ENCODE results near the gene KCNT1.

KCNT1 gene

DNA sequence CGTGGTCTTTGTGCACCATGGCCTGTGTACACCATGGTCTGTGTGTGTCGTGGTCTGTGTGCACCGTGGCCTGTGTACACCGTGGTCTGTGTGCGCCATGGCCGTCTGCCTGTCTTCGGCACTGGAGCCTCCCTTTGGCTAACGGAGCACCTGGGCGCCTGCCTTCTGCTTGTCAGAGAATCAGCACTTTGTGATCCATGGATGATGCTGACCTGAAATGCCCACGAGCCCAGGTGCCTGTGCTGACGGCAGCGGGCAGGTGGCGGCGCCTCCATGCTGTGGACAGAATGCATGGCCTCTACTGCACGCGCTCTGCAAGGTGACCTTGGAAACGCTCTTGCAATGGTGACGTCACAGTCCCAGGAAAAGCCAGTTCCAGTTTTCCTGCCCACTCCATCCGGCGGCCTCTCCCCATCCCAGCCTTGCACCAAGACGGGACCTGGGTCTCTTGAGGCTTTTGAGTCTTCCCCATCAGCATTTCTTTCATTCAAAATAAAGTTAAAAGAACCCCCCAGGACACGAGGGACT lies 24.3 kb upstream of the KCNT1 start:
- Histone ChIP-seq H3K4me1 (ENCODE audit: control insufficient read depth, insufficient read depth, low read length) (no peaks in the 10 kb centered on the region), H3K4me3 (ENCODE audit: low read length) (no peak overlapping the region), H3K9me3 (ENCODE audit: control insufficient read depth, low read length) (no peaks in the 10 kb centered on the region), H3K9ac (ENCODE audit: low read length) (no peak overlapping the region), H3K27me3 (ENCODE audit: control insufficient read depth, insufficient read depth, low read length) (no peaks in the 10 kb centered on the region), H3K36me3 (ENCODE audit: control insufficient read depth, insufficient read depth, low read length) (no peaks in the 10 kb centered on the region)

DNA sequence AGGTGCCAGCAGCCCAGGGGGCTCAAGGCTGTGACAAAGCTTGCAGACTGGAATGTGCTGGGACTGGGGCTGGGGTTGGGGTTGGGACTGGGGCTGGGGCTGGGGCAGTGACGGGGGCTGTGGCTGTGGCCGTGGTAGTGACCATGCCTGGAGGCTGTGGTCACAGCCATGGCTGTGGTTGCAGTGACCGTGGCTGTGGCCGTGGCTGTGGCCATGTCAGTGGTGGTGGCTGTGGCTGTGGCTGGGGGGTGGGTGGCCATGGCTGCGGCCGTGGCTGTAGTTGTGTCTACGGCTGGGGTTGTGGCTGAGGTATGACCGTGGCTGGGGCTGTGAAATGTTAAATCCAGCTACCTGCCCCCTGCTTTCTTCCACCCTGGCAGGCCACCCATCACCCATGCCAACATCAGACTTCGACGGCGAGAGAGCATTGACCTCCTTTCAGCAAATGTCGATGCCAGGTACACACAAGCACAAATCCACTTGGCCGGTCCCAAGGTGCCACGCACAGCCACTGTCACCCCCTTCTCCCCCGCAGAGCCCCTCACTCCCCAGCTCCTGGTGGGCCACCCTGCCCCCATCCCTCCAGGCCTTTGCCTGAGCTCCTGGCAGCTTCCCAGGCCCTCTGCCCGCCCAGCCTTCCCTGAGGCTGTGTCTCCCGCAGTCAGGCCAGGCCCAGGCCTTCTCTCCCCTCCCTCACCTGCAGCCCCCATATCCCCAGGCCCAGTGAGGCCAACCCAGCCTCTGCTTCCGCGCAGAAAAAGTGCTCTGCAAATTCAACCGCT lies 23.6 kb upstream of the KCNT1 start:
- Histone ChIP-seq H3K27me3 (ENCODE audit: control insufficient read depth, insufficient read depth, low read length) (no peaks in the 10 kb centered on the region), H3K4me1 (ENCODE audit: control insufficient read depth, insufficient read depth, low read length) (no peaks in the 10 kb centered on the region), H3K4me3 (ENCODE audit: low read length) (no peak overlapping the region), H3K36me3 (ENCODE audit: control insufficient read depth, insufficient read depth, low read length) (no peaks in the 10 kb centered on the region), H3K9ac (ENCODE audit: low read length) (no peak overlapping the region), H3K9me3 (ENCODE audit: control insufficient read depth, low read length) (no peaks in the 10 kb centered on the region)

DNA sequence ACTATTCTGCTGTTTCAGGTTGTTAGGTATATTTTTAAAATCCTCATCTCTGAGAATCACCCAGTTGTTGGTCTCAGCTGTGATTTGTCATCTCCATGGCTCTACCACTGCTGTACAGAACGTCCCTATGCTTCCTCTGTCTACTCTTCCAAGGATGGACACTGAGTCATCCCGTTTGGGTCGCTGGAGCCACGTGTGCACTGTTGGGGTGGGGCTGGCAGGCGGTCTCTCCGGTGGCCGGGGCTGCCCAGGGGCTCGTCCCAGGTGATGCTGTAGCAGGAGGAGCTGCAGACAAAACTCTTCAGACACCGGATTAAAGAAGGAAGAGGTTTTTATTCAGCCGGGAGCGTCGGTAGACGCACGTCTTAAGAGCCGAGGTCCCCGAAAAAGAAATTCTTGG lies 21.9 kb upstream of the KCNT1 start:
- H3K27me3 ChIP-seq (ENCODE audit: control insufficient read depth, insufficient read depth, low read length) = no peaks in the 10 kb centered on the region
- H3K4me1 ChIP-seq (ENCODE audit: control insufficient read depth, insufficient read depth, low read length) = no peaks in the 10 kb centered on the region
- no peaks in the 10 kb centered on the region for H3K9me3 ChIP-seq (ENCODE audit: control insufficient read depth, low read length)
- no peak overlapping the region for H3K9ac ChIP-seq (ENCODE audit: low read length)
- no peaks in the 10 kb centered on the region for H3K36me3 ChIP-seq (ENCODE audit: control insufficient read depth, insufficient read depth, low read length)
- no peak overlapping the region for H3K4me3 ChIP-seq (ENCODE audit: low read length)

DNA sequence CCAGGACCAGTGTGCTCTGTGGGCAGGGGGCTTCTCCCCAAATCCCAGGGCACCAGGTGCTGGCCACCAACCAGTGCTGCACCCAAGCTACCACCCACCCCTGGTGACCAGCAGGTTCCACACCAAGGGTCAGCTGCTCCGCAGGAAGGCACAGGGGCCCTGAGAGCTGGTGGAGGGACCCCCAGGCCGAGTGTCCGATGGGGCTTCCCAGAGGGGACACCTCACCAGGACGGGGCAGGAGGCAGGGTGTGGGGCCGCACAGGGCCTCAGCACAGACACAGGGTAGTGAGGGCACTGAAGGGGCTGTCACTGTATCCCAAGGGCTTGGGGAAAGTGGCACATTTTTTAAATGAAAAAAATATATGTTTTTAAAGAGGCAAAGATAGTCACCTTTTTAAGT lies 20.8 kb upstream of the KCNT1 start:
- no peaks in the 10 kb centered on the region for H3K4me1 ChIP-seq (ENCODE audit: control insufficient read depth, insufficient read depth, low read length)

DNA sequence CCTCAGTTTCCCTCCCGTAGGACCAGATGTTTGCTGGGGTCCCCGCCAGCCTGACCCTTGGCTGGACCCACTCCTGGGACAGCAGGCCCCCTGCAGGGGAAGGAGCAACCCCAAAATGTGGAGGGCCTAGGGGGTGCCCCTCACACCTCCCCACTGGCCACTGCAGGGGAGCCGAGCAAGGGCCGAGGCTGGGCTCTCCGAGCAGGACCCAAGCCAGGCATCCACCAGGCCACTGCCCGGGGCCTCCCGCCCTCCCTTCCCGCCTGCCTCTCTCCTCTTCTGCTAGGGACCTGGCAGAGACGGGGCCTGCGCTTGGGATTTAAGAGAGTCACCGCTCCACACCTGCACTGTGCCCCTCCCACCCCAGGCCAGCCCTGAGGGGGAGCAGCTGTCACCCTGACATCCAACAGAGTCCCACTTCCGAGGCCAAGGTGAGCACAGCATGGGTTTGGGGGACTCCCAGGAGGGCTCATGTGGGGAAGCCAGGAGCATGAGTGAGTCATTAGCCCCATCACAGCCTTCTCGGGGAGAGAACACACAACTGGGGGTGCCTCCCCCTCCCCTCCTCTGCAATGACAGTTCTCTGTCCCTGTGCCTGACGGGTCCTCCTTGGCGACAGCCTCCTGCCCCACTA lies 18.5 kb upstream of the KCNT1 start:
- Histone ChIP-seq H3K9ac (ENCODE audit: low read length) (no peak overlapping the region), H3K4me3 (ENCODE audit: low read length) (no peak overlapping the region), H3K36me3 (ENCODE audit: control insufficient read depth, insufficient read depth, low read length) (no peaks in the 10 kb centered on the region), H3K27me3 (ENCODE audit: control insufficient read depth, insufficient read depth, low read length) (no peaks in the 10 kb centered on the region), H3K9me3 (ENCODE audit: control insufficient read depth, low read length) (no peaks in the 10 kb centered on the region), H3K4me1 (ENCODE audit: control insufficient read depth, insufficient read depth, low read length) (no peaks in the 10 kb centered on the region)

More for the DNA sequence above, 20.8 kb upstream of the KCNT1 start:
- H3K9ac ChIP-seq (ENCODE audit: low read length) = no peak overlapping the region
- H3K9me3 ChIP-seq (ENCODE audit: control insufficient read depth, low read length) = no peaks in the 10 kb centered on the region
- no peaks in the 10 kb centered on the region for H3K27me3 ChIP-seq (ENCODE audit: control insufficient read depth, insufficient read depth, low read length)
- no peak overlapping the region for H3K4me3 ChIP-seq (ENCODE audit: low read length)
- H3K36me3 ChIP-seq (ENCODE audit: control insufficient read depth, insufficient read depth, low read length) = no peaks in the 10 kb centered on the region

DNA sequence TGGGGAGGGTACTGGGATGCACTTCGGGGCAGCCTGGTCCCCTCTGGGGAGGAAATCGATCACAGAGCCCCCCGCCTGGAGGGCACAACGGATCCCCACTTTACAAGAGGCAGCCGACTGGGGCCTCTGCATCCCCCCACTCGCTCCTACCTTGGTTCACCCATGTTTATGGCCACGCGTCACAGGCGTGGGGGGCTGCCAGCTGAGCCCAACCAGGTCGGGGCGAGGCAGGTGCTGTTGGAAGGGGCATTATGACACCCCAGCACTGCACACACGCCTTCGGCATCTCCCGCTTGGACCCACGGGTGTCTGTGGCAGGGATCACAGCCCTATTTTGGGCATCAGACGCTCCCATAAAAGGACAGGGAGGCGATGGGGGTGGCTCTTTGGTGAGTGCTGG lies 17.3 kb upstream of the KCNT1 start:
- Histone ChIP-seq H3K27me3 (ENCODE audit: control insufficient read depth, insufficient read depth, low read length) (no peaks in the 10 kb centered on the region), H3K4me1 (ENCODE audit: control insufficient read depth, insufficient read depth, low read length) (no peaks in the 10 kb centered on the region), H3K9ac (ENCODE audit: low read length) (no peak overlapping the region), H3K4me3 (ENCODE audit: low read length) (no peak overlapping the region), H3K36me3 (ENCODE audit: control insufficient read depth, insufficient read depth, low read length) (no peaks in the 10 kb centered on the region), H3K9me3 (ENCODE audit: control insufficient read depth, low read length) (no peaks in the 10 kb centered on the region)

DNA sequence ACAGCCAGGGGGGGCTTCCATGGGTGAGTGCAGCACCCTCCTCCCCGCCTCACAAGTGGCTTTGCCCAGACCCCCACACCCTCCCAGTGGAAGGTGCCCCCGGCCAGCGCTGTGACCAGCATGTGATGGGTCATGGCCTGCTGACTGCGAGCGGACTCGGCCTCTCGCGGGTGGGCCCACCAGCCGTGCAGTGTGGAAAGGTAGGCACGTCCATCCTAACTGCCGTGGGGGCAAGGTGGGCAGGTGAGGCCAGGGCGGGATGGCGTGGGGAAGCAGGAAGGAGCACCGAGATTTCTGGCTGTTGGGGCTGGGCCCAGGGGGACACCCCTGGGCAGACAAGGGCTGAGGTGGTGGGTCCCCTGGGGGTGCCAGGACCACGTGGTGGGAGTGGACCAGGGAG lies 14.8 kb upstream of the KCNT1 start:
- no peaks in the 10 kb centered on the region for H3K9me3 ChIP-seq (ENCODE audit: control insufficient read depth, low read length)
- H3K36me3 ChIP-seq (ENCODE audit: control insufficient read depth, insufficient read depth, low read length) = no peaks in the 10 kb centered on the region
- H3K27me3 ChIP-seq (ENCODE audit: control insufficient read depth, insufficient read depth, low read length) = no peaks in the 10 kb centered on the region
- H3K4me3 ChIP-seq (ENCODE audit: low read length) = no peak overlapping the region
- no peaks in the 10 kb centered on the region for H3K4me1 ChIP-seq (ENCODE audit: control insufficient read depth, insufficient read depth, low read length)
- no peak overlapping the region for H3K9ac ChIP-seq (ENCODE audit: low read length)

DNA sequence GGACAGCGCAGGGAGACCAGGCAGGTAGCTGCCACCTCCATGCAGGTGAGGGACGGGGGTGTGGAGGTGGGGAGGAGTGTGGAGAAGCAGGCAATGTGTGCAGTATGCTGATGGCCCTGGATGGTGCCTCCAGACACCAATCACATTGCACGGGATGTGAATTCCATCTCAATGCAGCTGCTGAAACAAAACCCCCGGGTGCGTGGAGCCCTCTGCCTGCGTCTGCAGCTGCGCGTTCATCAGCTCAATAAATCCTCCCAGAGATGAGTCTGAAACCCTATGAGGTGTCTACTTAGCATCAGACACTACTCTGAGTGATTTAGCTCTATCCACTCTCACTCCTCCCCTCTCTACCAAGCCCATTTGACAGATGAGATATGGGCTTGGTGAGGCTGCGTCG lies 13.0 kb upstream of the KCNT1 start:
- Histone ChIP-seq H3K9me3 (ENCODE audit: control insufficient read depth, low read length) (no peaks in the 10 kb centered on the region), H3K27me3 (ENCODE audit: control insufficient read depth, insufficient read depth, low read length) (no peaks in the 10 kb centered on the region), H3K36me3 (ENCODE audit: control insufficient read depth, insufficient read depth, low read length) (no peaks in the 10 kb centered on the region), H3K4me3 (ENCODE audit: low read length) (no peak overlapping the region), H3K9ac (ENCODE audit: low read length) (no peak overlapping the region), H3K4me1 (ENCODE audit: control insufficient read depth, insufficient read depth, low read length) (no peaks in the 10 kb centered on the region)

DNA sequence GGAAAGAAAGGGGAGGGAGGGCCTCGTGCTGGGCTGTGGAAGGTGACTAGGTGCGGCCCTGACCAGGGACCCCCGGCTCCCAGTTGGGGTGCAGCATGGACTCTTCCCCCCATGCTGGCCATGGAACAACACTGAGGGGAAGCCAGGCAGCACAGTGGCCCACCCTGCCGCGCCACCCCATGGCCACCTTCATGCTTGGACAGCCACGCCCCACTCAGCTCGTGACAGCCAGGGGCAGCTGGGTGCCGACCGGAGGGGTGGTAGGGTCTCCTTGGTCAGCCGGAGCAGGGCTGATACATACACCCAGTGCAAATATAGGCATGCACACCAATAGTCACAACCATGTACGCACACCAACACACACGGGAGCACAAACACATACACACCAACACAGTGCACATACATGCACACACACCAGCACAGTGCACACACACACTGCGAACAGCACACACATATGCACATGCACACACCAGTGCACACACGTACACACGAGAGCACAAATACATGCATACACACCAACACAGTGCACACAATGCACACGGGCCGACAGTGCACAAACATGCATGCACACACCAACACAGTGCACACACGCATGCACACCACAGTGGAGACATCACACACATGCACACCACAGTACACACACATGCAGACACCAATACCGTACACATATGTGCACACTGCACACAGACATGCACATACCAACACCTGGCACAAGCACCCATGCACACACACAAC lies 11.0 kb upstream of the KCNT1 start:
- no peaks in the 10 kb centered on the region for H3K4me1 ChIP-seq (ENCODE audit: control insufficient read depth, insufficient read depth, low read length)
- H3K9me3 ChIP-seq (ENCODE audit: control insufficient read depth, low read length) = no peaks in the 10 kb centered on the region
- no peak overlapping the region for H3K9ac ChIP-seq (ENCODE audit: low read length)
- no peaks in the 10 kb centered on the region for H3K36me3 ChIP-seq (ENCODE audit: control insufficient read depth, insufficient read depth, low read length)
- no peak overlapping the region for H3K4me3 ChIP-seq (ENCODE audit: low read length)
- no peaks in the 10 kb centered on the region for H3K27me3 ChIP-seq (ENCODE audit: control insufficient read depth, insufficient read depth, low read length)

DNA sequence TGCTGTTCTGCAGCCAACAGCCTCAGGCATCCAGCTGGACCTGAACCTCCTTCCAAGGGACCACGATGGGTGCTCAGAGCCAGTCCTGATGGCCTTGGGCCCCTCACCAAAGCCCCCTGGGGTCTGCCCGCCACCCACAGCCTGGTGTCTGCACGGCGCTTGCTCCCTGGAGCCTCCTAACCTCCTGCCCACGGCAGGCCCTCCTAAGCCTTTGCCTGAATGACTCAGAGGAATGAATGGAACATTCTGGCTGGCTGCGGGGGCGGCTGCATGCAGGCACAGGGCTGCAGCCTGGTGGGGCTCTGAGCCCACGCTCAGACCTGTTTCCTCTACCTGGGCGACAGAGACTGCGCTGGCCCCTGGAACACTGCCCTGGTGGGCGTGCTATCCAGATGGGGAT lies 9.6 kb upstream of the KCNT1 start:
- Histone ChIP-seq H3K9me3 (ENCODE audit: control insufficient read depth, low read length) (no peaks in the 10 kb centered on the region), H3K4me3 (ENCODE audit: low read length) (no peak overlapping the region), H3K4me1 (ENCODE audit: control insufficient read depth, insufficient read depth, low read length) (no peaks in the 10 kb centered on the region)

DNA sequence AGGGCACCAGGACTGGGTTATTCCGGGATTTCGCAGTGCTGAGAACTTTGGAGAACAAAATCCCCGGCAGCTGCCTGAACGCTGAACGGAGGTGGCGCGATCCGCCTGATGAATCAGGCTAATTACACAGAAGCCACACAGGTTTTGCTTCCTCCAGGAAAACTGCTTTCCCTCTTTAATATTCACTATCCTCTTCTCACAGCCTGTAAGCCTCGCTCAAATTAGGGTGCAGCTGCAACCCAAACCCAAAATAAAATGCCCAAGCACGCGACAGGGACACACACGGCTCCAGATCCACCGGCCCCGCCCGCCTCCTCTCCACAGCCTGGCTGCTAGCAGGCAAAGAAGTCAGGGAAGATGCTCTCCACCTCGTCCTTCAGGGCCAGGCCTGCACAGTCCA lies 8.7 kb upstream of the KCNT1 start:
- Histone ChIP-seq H3K9me3 (ENCODE audit: control insufficient read depth, low read length) (no peaks in the 10 kb centered on the region), H3K36me3 (ENCODE audit: control insufficient read depth, insufficient read depth, low read length) (no peaks in the 10 kb centered on the region), H3K27me3 (ENCODE audit: control insufficient read depth, insufficient read depth, low read length) (no peaks in the 10 kb centered on the region), H3K4me1 (ENCODE audit: control insufficient read depth, insufficient read depth, low read length) (no peaks in the 10 kb centered on the region), H3K4me3 (ENCODE audit: low read length) (no peak overlapping the region), H3K9ac (ENCODE audit: low read length) (no peak overlapping the region)

More for the DNA sequence above, 9.6 kb upstream of the KCNT1 start:
- H3K9ac ChIP-seq (ENCODE audit: low read length) = no peak overlapping the region
- no peaks in the 10 kb centered on the region for H3K27me3 ChIP-seq (ENCODE audit: control insufficient read depth, insufficient read depth, low read length)
- no peaks in the 10 kb centered on the region for H3K36me3 ChIP-seq (ENCODE audit: control insufficient read depth, insufficient read depth, low read length)

DNA sequence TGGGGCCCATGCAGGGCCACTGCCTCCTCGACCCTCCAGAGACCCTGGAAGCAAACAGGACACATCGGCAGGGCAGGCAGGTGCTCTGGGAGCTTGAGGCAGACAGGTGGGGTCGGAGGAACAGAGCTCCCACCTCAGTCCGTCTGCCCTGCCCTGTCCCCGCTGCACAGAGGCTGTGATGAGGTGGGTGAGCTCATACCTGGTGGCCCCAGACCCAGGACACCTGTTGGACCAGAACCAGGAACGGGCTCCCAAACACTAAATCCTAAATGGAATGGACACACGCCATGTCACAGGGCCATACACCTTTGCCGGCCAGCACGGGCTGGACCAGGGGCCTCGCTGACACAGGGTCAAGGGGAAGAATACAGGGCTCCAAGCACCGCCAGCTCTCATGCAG lies 8.2 kb upstream of the KCNT1 start:
- Histone ChIP-seq H3K9me3 (ENCODE audit: control insufficient read depth, low read length) (no peaks in the 10 kb centered on the region), H3K9ac (ENCODE audit: low read length) (no peak overlapping the region), H3K4me1 (ENCODE audit: control insufficient read depth, insufficient read depth, low read length) (no peaks in the 10 kb centered on the region), H3K4me3 (ENCODE audit: low read length) (no peak overlapping the region), H3K36me3 (ENCODE audit: control insufficient read depth, insufficient read depth, low read length) (no peaks in the 10 kb centered on the region), H3K27me3 (ENCODE audit: control insufficient read depth, insufficient read depth, low read length) (no peaks in the 10 kb centered on the region)

Measured in mucosa of stomach (tissue), 1 donor.